Stimulated activated CD8-positive, alpha-beta memory T cell treated with anti-CD3 and anti-CD28 coated beads, Interleukin-4, amount 100 ng/mL, for 1 hour (primary cell): Measurements from ENCODE around the gene NF2.

Source experiments
- DNase-seq, 2 donors: peaks; one replicate each; pipeline ENCODE4 v3.0.0-alpha.2; 2020; ENCODE audit warnings: low read depth in 2 of 2, low spot score in 1 of 2

The NF2 gene

GRCh38 chr22:29630987-29631386 is 27.6 kb downstream of the NF2 start:
- DNase-seq = no peak

GRCh38 chr22:29631725-29632124 is 28.3 kb downstream of the NF2 start:
- no peak for DNase-seq

- no peak for DNase-seq
Measured at GRCh38 chr22:29632672-29633071, 29.2 kb downstream of the NF2 start.

DNA sequence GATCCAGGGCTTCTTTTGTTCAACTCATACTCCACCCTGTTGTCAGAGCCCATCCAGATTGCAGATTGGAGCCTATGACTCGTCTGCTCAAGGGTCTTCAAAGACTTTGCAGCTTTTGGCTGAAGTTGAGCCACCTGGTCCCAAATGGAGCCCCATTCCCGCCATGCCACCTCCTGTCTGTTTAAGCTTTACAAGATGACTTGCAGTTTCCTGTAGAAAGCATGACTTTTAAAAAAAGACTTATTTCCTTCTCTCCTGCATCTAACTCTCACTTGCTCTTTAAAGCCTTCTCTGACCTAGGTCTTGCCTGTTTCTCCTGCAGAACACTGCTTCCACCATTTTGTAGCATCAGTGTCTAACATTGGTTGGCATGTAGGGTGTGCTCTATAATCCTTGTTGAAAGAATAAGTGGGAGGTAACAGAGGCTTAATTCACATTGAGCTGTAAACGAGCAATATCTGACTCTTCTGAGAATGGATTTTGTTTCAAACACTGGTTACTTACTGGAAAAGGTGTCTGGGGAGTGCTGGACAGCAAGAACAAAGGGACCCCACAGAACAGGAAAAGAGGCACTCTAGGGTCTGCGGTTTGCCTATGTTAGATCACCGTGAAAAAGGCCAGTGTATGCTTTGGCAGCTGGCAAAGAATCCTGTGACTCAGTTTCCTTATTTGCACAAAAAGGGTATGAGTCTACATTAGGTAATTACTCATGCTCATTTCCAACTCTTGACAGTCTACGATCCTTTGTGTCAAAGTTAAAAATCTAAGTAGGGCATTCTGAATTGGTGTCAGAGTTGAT is 30.3 kb downstream of the NF2 start:
- no peak for DNase-seq

DNA sequence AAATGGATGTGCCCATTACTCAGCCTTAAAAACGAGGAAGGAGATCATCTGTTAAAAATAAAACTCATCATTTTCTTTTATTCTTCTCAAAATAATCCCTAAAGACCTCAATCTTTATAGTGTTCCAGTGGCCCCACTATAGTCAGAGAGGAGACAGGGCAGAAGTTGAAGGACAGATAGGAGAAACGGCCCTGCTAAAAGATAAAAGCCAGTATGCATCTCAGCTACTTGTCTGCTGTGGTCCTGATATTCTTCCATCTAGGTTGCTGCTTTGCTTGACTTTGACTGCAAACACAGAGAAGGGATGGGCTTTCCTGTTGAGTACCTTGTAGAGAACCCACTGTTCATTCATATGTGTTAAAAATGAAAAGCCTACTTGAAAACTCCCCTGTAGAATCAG is 31.4 kb downstream of the NF2 start:
- no peak for DNase-seq

DNA sequence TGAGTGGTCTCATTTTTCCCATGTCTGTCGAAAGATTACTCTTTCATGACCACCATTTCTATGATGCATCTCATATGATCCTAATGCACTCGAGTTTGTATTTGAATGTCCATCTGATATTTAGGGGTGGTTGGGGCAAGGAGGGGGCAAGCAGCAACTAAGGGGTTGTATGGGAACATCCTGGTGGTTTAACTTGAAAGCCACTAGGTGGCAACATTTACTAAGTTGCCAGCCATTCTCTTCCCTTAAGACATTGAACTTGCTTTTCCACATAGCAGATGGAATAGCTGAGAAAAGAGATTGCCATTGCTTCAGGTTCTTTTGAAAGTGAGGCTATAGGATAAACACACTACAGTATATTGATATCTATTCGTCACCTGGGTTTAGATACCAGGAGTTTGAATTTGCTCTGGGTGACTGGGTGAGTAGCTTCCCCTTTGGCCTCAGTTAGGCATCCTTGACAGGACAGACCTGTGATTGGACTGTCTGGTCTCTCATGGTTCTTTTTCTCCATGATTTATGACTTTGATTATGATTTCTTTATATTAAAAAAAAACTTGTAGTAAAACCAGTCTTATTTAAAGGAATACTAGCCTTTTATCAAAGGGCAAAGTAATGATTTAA is 32.4 kb downstream of the NF2 start:
- no peak for DNase-seq

GRCh38 chr22:29636751-29637150 is 33.3 kb downstream of the NF2 start:
- DNase-seq = no peak

DNA sequence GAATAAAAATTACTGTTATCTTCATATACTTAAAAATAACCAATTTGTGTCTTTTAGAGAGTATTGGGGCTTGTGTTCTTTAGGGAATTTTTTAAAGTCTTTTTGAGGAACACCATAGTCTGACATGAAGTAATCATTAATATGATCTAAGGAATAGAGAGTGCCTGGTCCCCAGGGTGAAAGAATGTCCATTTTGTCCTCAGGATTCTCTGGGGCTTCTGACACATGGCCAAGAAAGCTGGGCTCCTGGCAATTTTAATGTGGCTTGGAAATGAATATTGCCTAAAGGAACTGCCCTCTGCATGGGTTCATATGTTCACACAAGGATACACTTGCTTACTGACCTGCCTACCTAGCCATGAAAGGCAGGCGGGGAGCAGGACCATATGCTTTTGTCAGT is 33.7 kb downstream of the NF2 start:
- DNase-seq = no peak

DNA sequence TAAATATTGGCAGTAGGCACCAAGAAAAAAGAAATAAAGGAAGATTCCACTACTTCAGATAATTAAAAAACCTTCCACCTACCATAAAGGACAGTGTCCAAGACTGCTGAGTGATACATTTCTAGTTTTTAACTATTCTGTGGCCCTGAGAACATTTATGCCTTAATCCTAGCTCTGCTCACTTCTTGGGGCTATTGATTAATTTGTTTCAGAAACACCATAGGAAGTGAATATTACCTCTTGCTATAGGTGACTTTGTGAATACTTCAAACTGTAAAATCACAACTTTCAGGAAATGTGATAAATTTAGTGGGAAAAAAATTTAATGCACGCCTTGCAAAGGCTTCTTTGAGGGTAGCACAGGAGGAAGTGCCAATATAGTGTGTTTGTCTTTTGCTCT is 35.2 kb downstream of the NF2 start:
- DNase-seq = no peak

DNA sequence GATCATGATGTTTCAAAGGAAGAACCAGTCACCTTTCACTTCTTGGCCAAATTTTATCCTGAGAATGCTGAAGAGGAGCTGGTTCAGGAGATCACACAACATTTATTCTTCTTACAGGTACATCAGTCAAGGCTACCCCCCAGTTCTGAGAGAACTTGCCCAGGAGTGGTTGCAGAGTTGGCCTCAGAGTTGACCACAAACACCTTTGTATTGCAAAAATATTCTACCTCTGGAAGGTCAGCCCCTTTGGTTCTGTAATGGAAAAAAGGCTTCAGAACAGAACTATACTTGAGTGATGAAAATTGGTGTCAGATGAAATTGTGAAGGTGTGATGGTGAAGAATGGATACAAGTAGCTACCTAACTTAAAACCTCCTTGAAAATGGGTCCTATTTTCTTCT is 35.7 kb downstream of the NF2 start:
- DNase-seq = no peak

DNA sequence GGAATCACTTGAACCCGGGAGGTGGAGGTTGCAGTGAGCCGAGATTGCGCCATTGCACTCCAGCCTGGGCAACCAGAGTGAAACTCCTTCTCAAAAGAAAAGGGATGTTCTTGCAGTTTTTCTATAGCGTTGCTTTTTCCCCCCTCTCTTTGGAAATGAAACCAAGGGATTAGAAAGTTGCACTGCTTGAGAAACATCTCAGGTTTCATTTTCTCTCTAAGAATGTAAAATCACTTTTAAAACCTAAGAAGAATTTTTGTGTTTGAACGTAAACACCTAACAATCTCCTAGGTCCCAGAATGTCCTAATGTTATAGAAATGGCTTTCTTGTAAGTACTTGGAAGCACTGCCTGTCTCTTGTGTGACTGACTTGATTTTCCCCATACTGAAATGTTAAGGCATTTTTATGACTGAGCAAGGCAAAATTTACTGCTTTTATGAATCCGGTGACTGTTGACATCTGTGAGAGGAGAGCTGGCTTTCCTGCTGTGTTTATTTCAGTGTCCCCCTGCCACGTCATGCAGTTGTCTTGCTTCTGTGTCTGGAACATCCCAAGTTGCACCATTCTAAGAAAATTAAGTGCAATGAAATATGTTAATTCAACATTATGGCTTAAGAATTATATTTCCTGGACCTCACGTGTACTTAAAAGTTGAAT is 37.7 kb downstream of the NF2 start:
- no peak for DNase-seq

- DNase-seq = no peak
Measured at GRCh38 chr22:29641700-29642330, 38.4 kb downstream of the NF2 start.

DNA sequence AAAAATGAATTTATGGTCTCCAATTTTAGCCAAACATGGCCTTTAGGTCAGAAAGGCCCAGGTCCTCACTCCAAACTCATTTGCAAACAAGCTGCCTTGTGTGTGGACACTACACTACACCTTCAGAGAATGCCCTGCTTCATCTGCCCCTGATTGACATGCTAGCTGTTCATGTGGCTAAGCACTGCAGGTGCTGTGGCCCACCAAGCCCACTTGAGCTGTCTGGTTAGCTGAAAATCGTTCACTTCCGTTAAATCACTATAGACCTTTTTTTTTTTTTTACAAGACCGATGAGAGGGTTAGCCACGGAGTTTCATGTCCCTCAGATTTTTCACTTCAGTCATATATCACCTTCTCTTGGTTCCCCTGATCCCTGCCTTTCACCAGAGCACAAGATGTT is 39.3 kb downstream of the NF2 start:
- no peak for DNase-seq

DNA sequence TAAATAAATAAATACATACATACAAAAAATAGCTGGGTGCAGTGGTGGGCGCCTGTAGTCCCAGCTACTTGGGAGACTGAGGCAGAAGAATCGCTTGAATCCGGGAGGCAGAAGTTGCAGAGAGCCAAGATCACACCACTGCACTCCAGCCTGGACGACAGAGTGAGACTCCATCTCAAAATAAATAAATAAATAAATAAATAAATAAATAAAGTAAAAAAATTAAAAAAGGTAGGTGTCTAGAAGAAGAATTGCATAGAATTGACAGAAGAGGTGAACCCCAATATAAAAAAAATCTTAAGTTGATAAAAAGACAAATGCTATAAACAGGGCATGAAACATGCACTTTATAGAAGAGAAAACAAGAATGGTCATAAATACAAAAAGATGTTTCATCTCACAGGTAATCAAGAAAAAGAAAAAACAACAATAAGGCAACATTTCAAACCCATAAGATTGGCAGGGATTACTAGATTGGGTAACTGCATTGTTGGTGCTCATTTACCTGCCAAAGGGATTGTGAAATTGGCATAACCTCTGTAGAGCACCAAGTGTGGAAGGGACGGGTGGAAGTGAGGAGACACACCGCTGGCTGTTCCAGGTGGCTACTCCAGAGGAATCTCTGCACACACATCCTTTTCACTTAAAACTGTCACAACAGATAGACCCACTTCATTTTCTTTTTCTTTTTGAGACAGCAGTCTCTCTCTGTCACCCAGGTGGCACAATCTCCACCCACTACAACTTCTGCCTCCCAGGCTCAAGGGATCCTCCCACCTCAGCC is 44.7 kb downstream of the NF2 start:
- DNase-seq = no peak

DNA sequence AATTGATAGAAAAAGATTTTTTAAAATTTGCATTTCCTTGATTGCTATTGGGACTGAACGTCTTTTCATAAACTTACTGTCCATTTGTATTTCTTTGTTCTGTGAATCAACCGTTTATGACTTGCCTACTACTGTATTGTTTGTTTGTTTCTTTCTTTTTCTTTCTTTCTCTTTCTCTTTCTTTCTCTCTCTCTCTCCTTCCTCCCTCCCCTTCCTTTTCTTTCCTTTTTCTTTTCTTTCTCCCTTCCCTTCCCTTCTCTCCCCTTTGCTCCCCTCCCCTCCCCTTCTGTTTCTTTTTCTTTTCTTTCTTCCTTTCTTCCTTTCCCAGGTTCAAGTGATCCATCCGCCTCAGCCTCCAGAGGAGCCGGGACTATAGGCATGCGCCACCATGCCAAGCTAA is 46.9 kb downstream of the NF2 start:
- DNase-seq = no peak

GRCh38 chr22:29651652-29652051 is 48.2 kb downstream of the NF2 start:
- DNase-seq = no peak

DNA sequence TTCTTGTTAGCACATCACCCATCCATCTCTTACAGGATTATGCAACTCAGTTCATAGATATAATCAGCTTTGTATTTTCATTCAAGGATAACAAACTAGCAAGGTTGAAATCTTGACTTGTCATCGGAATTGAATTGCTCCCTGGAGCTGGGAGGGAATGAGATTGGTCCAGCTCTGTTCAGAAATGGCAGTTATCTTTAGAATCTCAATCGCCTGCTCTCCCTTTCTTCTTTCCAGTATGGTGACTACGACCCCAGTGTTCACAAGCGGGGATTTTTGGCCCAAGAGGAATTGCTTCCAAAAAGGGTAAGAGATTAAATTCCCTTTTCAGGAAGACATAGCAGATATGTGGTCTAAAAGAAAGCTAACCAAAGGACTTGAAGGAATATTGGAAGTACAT is 51.0 kb downstream of the NF2 start:
- no peak for DNase-seq

GRCh38 chr22:29654882-29655281 is 51.4 kb downstream of the NF2 start:
- no peak for DNase-seq

GRCh38 chr22:29658176-29658575 is 54.7 kb downstream of the NF2 start:
- DNase-seq = no peak

GRCh38 chr22:29660021-29660420 is 56.6 kb downstream of the NF2 start:
- no peak for DNase-seq

- DNase-seq = no peak
Measured at GRCh38 chr22:29661336-29661735, 57.9 kb downstream of the NF2 start.
